CD4-positive, alpha-beta T cell treated with Interleukin-12 subunit alpha and Interleukin-12 subunit beta, for 1 hour (primary cell): Measurements from ENCODE around the gene SASH3.

Source experiments
- DNase-seq: peaks from one replicate; pipeline ENCODE4 v3.0.0-alpha.2; 2020

Gene SASH3

GRCh38 chrX:129785160-129785947, 5.6 kb downstream of the SASH3 start:
- DNase-seq, result no peak

GRCh38 chrX:129786210-129786651, 6.5 kb downstream of the SASH3 start:
- DNase-seq, result no peak

GRCh38 chrX:129787336-129788055, 7.7 kb downstream of the SASH3 start:
- DNase-seq, result no peak

- DNase-seq, result no peak
These were observed 8.8 kb downstream of the SASH3 start for GRCh38 chrX:129788527-129788926.

GRCh38 chrX:129790146-129790545, 10.4 kb downstream of the SASH3 start:
- no peak for DNase-seq

- DNase-seq, result no peak
These were observed 11.1 kb downstream of the SASH3 start for GRCh38 chrX:129790808-129791207.

GRCh38 chrX:129791336-129791735, 11.6 kb downstream of the SASH3 start:
- no peak for DNase-seq

GRCh38 chrX:129791961-129792570, 12.3 kb downstream of the SASH3 start:
- no peak for DNase-seq

- no peak for DNase-seq
These were observed 13.0 kb downstream of the SASH3 start for GRCh38 chrX:129792586-129793291.

- no peak for DNase-seq
These were observed 13.9 kb downstream of the SASH3 start for GRCh38 chrX:129793604-129794191.

GRCh38 chrX:129795584-129795983, 15.8 kb downstream of the SASH3 start:
- DNase-seq, result no peak

GRCh38 chrX:129797251-129797906, 17.6 kb downstream of the SASH3 start:
- DNase-seq, result no peak

- DNase-seq, result no peak
These were observed 18.7 kb downstream of the SASH3 start for GRCh38 chrX:129798456-129798855.

- no peak for DNase-seq
These were observed 19.1 kb downstream of the SASH3 start for GRCh38 chrX:129798888-129799287.

GRCh38 chrX:129800186-129800585, 20.4 kb downstream of the SASH3 start:
- no peak for DNase-seq

GRCh38 chrX:129802863-129803262, 23.1 kb downstream of the SASH3 start:
- DNase-seq, result no peak

- no peak for DNase-seq
These were observed 25.1 kb downstream of the SASH3 start for GRCh38 chrX:129804806-129805205.

- no peak for DNase-seq
These were observed 28.5 kb downstream of the SASH3 start for GRCh38 chrX:129808158-129808828.

GRCh38 chrX:129808829-129809796, 29.4 kb downstream of the SASH3 start:
- DNase-seq, result no peak

- no peak for DNase-seq
These were observed 34.1 kb downstream of the SASH3 start for GRCh38 chrX:129813662-129814368.
